Colonic mucosa (tissue), 4 donors: ENCODE measurements around the gene PARM1. TPM values are rescaled to one million over a fixed set of nuclear protein-coding genes. Genes with fewer than 3 reads are reported as not detected.

Source experiments
- DNase-seq: peaks from one replicate; pipeline ENCODE4 v3.0.0-alpha.2; 2020
- H3K27ac ChIP-seq: fragments of 200-600 bp; one replicate; pipeline ENCODE4 v1.8.0; 2021
- H3K27me3 ChIP-seq: fragments of 200-600 bp; one replicate; pipeline ENCODE4 v1.8.0; 2021
- H3K36me3 ChIP-seq: fragments of 200-600 bp; one replicate; pipeline ENCODE4 v1.8.0; 2021
- H3K4me1 ChIP-seq: fragments of 200-600 bp; one replicate; pipeline ENCODE4 v1.8.0; 2021; ENCODE audit warnings: mild to moderate bottlenecking
- H3K4me3 ChIP-seq: fragments of 200-600 bp; one replicate; pipeline ENCODE4 v1.8.0; 2021
- H3K9ac ChIP-seq, 2 donors: one replicate each; pipeline ENCODE4 v1.7.0; 2013; ENCODE audit warnings: control low read depth in 2 of 2, low read depth in 2 of 2, low read length in 2 of 2
- H3K9me3 ChIP-seq: fragments of 200-600 bp; one replicate; pipeline ENCODE4 v1.8.0; 2021
- intact Hi-C: fragments of 100-400 bp; cut with DNase I; formaldehyde crosslinking; loops from one replicate; pipeline ENCODE4 v1.14.1; 2022
- total RNA-seq, 2 donors: library from RNA; stranded (reverse); fragmentation: NEBNext Ultra II Directional in 1 of 2; extraction: Animal tissue kit (Norgen Biotek cat#: 25700) in 1 of 2; gene quantifications; one replicate each; pipeline ENCODE4 v1.2.1, GENCODE V29; 2021
- TF ChIP-seq, protein P1 (sequence below): fragments of 200-600 bp; IDR thresholded peaks from one replicate; pipeline ENCODE4 v1.8.0; 2022; ENCODE audit warnings: antibody characterized with exemption, mild to moderate bottlenecking
- donor health status: healthy.
- donor health status: DM: no; HTN: no; CAD: no.
- donor health status: DM: no; HTN: no; CAD: no.

The PARM1 gene
- total RNA-seq, 2 donors from 2014 or later, result 165 to 280 TPM

DNA sequence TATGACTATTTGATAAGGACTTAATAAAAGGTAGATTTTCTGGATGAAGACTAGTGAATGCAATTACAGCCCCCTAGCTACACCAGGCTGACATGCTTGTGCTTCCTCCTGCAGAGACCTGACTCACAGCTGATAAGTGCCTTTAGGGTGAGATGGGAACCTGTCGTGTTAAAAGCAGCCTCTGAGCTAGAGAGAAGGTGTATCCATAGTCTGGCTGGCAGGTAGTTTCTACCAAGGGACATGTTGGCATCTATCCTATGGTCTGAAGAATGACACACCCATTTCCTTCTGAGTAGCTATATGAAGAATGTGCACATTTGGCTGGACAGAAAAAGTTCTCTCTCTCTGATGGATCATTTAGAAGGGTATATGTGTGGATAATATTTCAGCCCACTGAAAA is 64.1 kb downstream of the PARM1 start:
- H3K4me3 ChIP-seq, result no peak overlapping the region
- H3K27me3 ChIP-seq, result no peaks in the 10 kb centered on the region
- H3K27ac ChIP-seq, result no peak overlapping the region
- no peaks in the 10 kb centered on the region for H3K9me3 ChIP-seq
- no peak for DNase-seq
- no peak overlapping the region for H3K9ac ChIP-seq
- TF ChIP-seq, protein P1, sequence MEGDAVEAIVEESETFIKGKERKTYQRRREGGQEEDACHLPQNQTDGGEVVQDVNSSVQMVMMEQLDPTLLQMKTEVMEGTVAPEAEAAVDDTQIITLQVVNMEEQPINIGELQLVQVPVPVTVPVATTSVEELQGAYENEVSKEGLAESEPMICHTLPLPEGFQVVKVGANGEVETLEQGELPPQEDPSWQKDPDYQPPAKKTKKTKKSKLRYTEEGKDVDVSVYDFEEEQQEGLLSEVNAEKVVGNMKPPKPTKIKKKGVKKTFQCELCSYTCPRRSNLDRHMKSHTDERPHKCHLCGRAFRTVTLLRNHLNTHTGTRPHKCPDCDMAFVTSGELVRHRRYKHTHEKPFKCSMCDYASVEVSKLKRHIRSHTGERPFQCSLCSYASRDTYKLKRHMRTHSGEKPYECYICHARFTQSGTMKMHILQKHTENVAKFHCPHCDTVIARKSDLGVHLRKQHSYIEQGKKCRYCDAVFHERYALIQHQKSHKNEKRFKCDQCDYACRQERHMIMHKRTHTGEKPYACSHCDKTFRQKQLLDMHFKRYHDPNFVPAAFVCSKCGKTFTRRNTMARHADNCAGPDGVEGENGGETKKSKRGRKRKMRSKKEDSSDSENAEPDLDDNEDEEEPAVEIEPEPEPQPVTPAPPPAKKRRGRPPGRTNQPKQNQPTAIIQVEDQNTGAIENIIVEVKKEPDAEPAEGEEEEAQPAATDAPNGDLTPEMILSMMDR, result no peak
- no peaks in the 10 kb centered on the region for H3K36me3 ChIP-seq
- intact Hi-C loops, result no loop called here
- no peaks in the 10 kb centered on the region for H3K4me1 ChIP-seq

DNA sequence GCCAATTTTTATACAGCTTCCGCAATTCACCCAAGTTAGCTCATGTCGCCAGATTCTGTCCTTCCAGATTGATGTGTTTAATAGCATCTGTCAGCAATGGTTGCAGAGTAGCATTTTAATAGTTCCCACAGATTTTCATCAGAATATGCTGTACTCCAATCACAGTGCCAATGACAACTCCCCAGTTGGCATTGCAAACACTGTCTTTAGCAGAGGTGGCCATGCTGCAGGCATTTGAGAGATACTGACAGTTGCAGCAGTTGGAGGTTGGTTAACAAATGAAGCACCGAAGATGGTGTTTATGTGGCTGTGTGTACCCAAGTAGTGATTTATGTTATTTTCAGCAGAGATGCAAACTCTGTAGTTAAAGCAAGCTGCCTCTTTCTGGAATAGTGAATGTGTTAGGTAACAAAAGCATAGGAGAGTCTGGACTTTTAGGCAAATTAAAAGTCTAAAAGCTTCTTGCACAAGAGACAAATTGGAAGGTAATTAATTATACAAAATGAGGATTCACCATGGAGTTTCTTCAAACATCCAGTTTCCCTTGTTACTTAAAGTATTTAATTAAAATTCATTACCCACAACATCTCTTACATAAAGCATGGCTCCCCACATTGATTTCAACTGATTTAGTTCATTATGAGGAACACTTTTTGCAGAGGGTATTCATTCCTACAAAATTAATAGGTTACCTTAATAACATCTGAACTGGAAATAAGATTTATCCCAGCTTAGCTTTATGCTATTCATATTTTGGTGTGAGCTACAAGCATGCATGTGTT is 65.2 kb downstream of the PARM1 start:
- Histone ChIP-seq H3K4me1 (no peaks in the 10 kb centered on the region), H3K27me3 (no peaks in the 10 kb centered on the region), H3K27ac (no peak overlapping the region), H3K9ac (no peak overlapping the region), H3K9me3 (no peaks in the 10 kb centered on the region), H3K4me3 (no peak overlapping the region), H3K36me3 (no peaks in the 10 kb centered on the region)
- intact Hi-C loops, result no loop called here
- no peak for DNase-seq
- TF ChIP-seq, protein P1, result no peak

DNA sequence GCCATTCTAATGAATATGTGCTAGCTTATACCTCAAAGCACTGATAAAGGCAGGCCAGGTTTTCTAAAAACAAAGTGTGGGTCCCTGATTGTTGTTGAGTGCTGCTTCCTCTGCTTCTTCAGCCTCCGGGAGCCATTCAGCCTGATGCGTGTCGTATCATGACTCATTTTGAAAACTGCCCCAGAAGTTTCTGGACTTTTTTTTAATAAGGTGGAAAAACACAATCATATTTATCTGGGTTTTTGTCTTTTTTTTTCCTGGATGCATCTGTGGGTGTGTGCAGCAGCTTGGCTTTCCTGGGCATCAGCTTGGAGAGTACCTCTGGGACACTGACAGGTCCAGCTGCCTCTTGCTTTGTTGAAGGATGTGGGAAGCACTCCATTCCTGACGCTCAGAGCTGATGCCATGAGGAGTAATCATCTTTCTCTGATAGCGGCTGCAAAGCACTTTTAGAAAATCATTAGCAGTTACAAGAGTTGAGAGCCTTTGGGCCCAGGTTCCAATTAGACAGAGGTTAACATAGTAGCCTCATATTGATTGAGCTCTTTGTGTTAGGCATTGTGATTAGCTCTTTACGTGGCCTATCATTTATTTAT is 66.9 kb downstream of the PARM1 start:
- Histone ChIP-seq H3K9me3 (no peaks in the 10 kb centered on the region), H3K4me3 (no peak overlapping the region), H3K4me1 (no peaks in the 10 kb centered on the region), H3K36me3 (no peaks in the 10 kb centered on the region), H3K9ac (no peak overlapping the region), H3K27ac (no peak overlapping the region), H3K27me3 (no peaks in the 10 kb centered on the region)
- intact Hi-C loops, result loop anchor here (5.0 kb wide), 1 partner anchor 48 kb away; no protein-coding TSS in a partner anchor
- DNase-seq, result no peak
- TF ChIP-seq, protein P1, result no peak

DNA sequence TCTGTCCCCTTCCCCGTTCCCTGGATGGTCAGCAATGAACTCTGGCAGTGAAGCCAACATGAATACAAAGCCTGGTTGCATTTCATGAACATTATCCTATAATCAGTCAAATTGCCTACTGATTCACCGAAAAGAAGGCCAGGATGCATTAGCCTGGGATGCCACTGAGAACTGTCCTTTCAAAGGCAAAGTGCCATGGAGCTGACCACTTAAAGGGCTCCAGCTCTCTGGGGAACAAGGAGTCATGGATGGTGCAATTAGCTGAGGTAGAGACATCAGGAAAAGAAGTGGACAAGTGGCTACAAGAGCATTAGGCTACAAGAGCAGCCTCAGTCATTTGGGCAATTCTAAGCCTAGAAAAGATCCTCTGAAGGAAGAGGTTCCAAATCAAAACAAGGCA is 69.0 kb downstream of the PARM1 start:
- H3K4me3 ChIP-seq, result no peak overlapping the region
- H3K4me1 ChIP-seq, result no peaks in the 10 kb centered on the region
- TF ChIP-seq, protein P1, result no peak
- no peaks in the 10 kb centered on the region for H3K9me3 ChIP-seq
- no peak overlapping the region for H3K9ac ChIP-seq
- intact Hi-C loops, result loop anchor here (5.0 kb wide), 1 partner anchor 50 kb away; no protein-coding TSS in a partner anchor
- DNase-seq, result no peak
- H3K27me3 ChIP-seq, result no peaks in the 10 kb centered on the region
- H3K36me3 ChIP-seq, result no peaks in the 10 kb centered on the region
- no peak overlapping the region for H3K27ac ChIP-seq

DNA sequence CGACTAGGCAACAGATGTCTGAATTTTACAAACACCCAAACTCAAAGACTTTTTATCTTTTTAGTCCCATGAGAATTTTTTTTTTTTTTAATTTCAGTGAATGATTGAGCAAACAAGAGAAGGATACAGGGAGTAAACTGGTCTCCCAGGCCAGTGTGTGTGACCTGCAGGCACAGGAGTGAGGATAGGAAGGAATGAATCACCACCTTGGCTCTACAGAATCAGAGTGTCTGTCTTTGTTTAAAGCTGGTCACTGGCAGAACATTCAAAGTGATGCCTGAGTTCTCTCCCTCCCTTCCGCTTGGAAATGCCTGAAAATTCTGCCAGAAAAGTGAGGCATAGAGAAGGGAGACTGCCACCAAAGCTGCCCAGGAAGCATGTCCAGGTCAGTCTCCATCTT is 69.5 kb downstream of the PARM1 start:
- no peaks in the 10 kb centered on the region for H3K36me3 ChIP-seq
- no peak overlapping the region for H3K27ac ChIP-seq
- no peaks in the 10 kb centered on the region for H3K4me1 ChIP-seq
- H3K4me3 ChIP-seq, result no peak overlapping the region
- no peak for DNase-seq
- intact Hi-C loops, result loop anchor here (5.0 kb wide), 1 partner anchor 50 kb away; no protein-coding TSS in a partner anchor
- H3K9me3 ChIP-seq, result no peaks in the 10 kb centered on the region
- H3K9ac ChIP-seq, result no peak overlapping the region
- no peaks in the 10 kb centered on the region for H3K27me3 ChIP-seq
- TF ChIP-seq, protein P1, result no peak
